ENCODE results near the gene OR4D9.

OR4D9 gene

GRCh38 chr11:59479906-59480305, 31.4 kb upstream of the OR4D9 start:
- no peak for TF ChIP-seq PATZ1 (CRISPR knock-in tag; IDR thresholded peaks at IDR 0.05; ENCODE audit: borderline replicate concordance)
- no peak for TF ChIP-seq ZFP30 (CRISPR knock-in tag; IDR thresholded peaks at IDR 0.05)
- no peak for TF ChIP-seq ARNTL (CRISPR knock-in tag; IDR thresholded peaks at IDR 0.05; ENCODE audit: borderline replicate concordance, low read depth)
- no peak for TF ChIP-seq BACH2 (CRISPR knock-in tag; IDR thresholded peaks at IDR 0.05; ENCODE audit: borderline replicate concordance)
- no peak for TF ChIP-seq ESRRG (CRISPR knock-in tag; IDR thresholded peaks at IDR 0.05)
- TF ChIP-seq CSRNP3 (CRISPR knock-in tag; IDR thresholded peaks at IDR 0.05): no peak
- no peak for TF ChIP-seq ISL1 (CRISPR knock-in tag; IDR thresholded peaks at IDR 0.05)
- TF ChIP-seq ZNF8 (CRISPR knock-in tag; IDR thresholded peaks at IDR 0.05): no peak
- no peak for TF ChIP-seq ZFP3 (CRISPR knock-in tag; IDR thresholded peaks at IDR 0.05)
- TF ChIP-seq TOX (CRISPR knock-in tag; IDR thresholded peaks at IDR 0.05; ENCODE audit: borderline replicate concordance): no peak
- no peak for TF ChIP-seq ZC3H10 (CRISPR knock-in tag; IDR thresholded peaks at IDR 0.05)
- TF ChIP-seq TCF4 (CRISPR knock-in tag; IDR thresholded peaks at IDR 0.05; ENCODE audit: borderline replicate concordance): no peak
- no peak for TF ChIP-seq CREB5 (CRISPR knock-in tag; IDR thresholded peaks at IDR 0.05; ENCODE audit: low read depth)
- no peak for TF ChIP-seq OSR1 (CRISPR knock-in tag; IDR thresholded peaks at IDR 0.05)
- TF ChIP-seq POU6F1 (CRISPR knock-in tag; IDR thresholded peaks at IDR 0.05; ENCODE audit: borderline replicate concordance, low read depth): no peak
- no peak for TF ChIP-seq ZNF565 (CRISPR knock-in tag; conservative IDR thresholded peaks at IDR 0.05; ENCODE audit: low read depth)
- ATAC-seq: no peak

- TF ChIP-seq ZC3H10 (CRISPR knock-in tag; IDR thresholded peaks at IDR 0.05) (no peak), ISL1 (CRISPR knock-in tag; IDR thresholded peaks at IDR 0.05) (no peak), ZNF8 (CRISPR knock-in tag; IDR thresholded peaks at IDR 0.05) (no peak), ZFP3 (CRISPR knock-in tag; IDR thresholded peaks at IDR 0.05) (no peak), CSRNP3 (CRISPR knock-in tag; IDR thresholded peaks at IDR 0.05) (no peak), CSDC2 (CRISPR knock-in tag; IDR thresholded peaks at IDR 0.05) (no peak), SNAI2 (CRISPR knock-in tag; IDR thresholded peaks at IDR 0.05) (no peak), TOX (CRISPR knock-in tag; IDR thresholded peaks at IDR 0.05; ENCODE audit: borderline replicate concordance) (no peak), PATZ1 (CRISPR knock-in tag; IDR thresholded peaks at IDR 0.05; ENCODE audit: borderline replicate concordance) (no peak), ZNF70 (CRISPR knock-in tag; IDR thresholded peaks at IDR 0.05) (no peak), TCF4 (CRISPR knock-in tag; IDR thresholded peaks at IDR 0.05; ENCODE audit: borderline replicate concordance) (no peak), ZNF565 (CRISPR knock-in tag; conservative IDR thresholded peaks at IDR 0.05; ENCODE audit: low read depth) (no peak), BACH2 (CRISPR knock-in tag; IDR thresholded peaks at IDR 0.05; ENCODE audit: borderline replicate concordance) (no peak), PPARA (CRISPR knock-in tag; IDR thresholded peaks at IDR 0.05; ENCODE audit: borderline replicate concordance) (no peak), GLIS3 (CRISPR knock-in tag; IDR thresholded peaks at IDR 0.05) (no peak), TSHZ2 (CRISPR knock-in tag; IDR thresholded peaks at IDR 0.05) (no peak), ESRRG (CRISPR knock-in tag; IDR thresholded peaks at IDR 0.05) (no peak), OSR1 (CRISPR knock-in tag; IDR thresholded peaks at IDR 0.05) (no peak)
- ATAC-seq: no peak
These were observed 31.0 kb upstream of the OR4D9 start for GRCh38 chr11:59480359-59480758.

All from SK-N-SH treated with all-trans-retinoic acid at 6 μM for 48 hours (cell line).